ENCODE results near the gene PNPLA2.

Gene PNPLA2

DNA sequence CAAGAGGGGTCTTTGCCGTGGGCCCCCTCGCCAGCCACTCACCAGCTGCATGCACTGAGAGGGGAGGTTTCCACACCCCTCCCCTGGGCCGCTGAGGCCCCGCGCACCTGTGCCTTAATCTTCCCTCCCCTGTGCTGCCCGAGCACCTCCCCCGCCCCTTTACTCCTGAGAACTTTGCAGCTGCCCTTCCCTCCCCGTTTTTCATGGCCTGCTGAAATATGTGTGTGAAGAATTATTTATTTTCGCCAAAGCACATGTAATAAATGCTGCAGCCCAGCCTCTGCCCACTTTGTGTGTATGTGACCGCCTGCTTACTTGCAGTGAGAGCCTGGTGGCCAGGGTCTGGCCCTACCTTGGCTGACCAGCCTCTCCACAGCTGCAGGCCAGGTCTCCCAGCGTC is 6.2 kb downstream of the PNPLA2 start:
- DNase-seq (ENCODE audit: low read depth, low spot score): no peak
- POLR2A ChIA-PET: interaction anchor here (0.6 to 0.8 kb wide), 2 partner anchors 10 to 17 kb away, joined by 3 read pairs; no protein-coding TSS in a partner anchor
- CTCF ChIA-PET: no interaction called here

DNA sequence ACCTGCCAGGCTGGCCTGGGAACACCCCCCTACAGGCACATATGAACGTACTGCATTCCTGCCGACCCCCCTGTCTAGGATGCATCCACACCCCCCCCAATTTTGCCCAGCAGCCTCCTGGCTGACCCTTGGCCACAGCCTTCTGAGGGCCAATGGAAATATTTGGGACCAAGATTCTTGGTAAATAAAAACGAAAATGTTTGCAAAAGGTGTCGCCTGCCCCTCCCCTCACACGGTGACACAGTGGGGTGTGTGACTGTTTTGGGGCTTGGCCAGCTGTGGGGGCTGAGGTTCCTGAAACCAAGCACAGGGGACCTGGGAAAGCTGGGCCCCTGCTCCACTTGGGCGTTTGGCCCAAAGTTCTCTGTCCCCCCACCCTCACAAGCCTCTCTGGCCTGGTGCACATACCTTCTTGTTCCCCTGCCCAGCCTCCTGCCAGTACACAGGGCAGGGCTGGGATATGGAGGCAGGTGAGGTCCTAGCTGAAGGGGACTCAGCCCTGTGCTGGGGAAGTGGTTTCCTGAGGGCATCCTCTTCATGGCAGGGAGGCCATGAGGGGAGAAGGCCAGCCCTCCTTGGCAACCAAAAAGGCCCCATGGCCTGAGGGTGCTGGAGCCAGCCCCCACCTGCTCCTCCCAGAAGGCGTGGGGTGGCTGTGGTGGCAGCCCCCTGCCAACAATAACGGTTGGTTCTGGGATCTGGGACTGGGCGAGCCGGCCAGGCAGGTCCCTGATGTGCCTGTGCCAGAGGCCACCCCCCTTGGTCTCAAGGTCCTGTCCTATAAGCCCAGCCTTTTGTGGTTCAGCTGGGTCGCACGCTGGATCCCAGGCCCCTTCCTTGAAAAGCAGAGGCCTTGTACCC is 6.9 kb downstream of the PNPLA2 start:
- TF ChIP-seq, protein P1, sequence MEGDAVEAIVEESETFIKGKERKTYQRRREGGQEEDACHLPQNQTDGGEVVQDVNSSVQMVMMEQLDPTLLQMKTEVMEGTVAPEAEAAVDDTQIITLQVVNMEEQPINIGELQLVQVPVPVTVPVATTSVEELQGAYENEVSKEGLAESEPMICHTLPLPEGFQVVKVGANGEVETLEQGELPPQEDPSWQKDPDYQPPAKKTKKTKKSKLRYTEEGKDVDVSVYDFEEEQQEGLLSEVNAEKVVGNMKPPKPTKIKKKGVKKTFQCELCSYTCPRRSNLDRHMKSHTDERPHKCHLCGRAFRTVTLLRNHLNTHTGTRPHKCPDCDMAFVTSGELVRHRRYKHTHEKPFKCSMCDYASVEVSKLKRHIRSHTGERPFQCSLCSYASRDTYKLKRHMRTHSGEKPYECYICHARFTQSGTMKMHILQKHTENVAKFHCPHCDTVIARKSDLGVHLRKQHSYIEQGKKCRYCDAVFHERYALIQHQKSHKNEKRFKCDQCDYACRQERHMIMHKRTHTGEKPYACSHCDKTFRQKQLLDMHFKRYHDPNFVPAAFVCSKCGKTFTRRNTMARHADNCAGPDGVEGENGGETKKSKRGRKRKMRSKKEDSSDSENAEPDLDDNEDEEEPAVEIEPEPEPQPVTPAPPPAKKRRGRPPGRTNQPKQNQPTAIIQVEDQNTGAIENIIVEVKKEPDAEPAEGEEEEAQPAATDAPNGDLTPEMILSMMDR (IDR thresholded peaks at IDR 0.05; ENCODE audit: insufficient read depth, low read length, missing control alignments): no peak
- DNase-seq (ENCODE audit: low read depth, low spot score): no peak
- POLR2A ChIA-PET: interaction anchor here (0.6 to 0.8 kb wide), 2 partner anchors 9 to 16 kb away, joined by 3 read pairs; no protein-coding TSS in a partner anchor
- no peak overlapping the region for H3K4me3 ChIP-seq (ENCODE audit: low read depth, low read length)
- CTCF ChIA-PET: no interaction called here

More for the DNA sequence above, 6.2 kb downstream of the PNPLA2 start:
- no peak overlapping the region for H3K4me3 ChIP-seq (ENCODE audit: low read depth, low read length)
- TF ChIP-seq, protein P1 (IDR thresholded peaks at IDR 0.05; ENCODE audit: insufficient read depth, low read length, missing control alignments): no peak

DNA sequence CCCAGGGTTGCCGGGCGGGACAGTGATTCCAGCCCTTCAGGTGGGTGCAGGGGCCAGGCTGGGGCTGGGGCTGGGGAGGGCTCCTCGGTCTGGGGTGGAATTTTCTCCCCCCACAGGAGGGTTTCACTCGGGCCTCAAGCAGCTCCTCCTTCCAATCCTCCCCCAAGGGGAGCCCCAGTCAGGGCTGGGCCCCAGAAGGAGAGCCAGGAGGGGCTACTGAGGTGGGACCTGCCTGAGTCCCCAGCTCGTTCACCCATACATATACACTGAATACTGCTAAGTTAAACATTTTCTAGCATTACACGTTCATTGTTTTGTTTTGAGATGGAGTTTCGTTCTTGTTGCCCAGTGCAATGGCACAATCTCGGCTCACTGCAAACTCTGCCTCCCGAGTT is 7.5 kb downstream of the PNPLA2 start:
- DNase-seq (ENCODE audit: low read depth, low spot score): no peak
- ChIA-PET POLR2A (no interaction called here), CTCF (no interaction called here)
- TF ChIP-seq, protein P1 (IDR thresholded peaks at IDR 0.05; ENCODE audit: insufficient read depth, low read length, missing control alignments): no peak
- H3K4me3 ChIP-seq (ENCODE audit: low read depth, low read length): no peak overlapping the region

DNA sequence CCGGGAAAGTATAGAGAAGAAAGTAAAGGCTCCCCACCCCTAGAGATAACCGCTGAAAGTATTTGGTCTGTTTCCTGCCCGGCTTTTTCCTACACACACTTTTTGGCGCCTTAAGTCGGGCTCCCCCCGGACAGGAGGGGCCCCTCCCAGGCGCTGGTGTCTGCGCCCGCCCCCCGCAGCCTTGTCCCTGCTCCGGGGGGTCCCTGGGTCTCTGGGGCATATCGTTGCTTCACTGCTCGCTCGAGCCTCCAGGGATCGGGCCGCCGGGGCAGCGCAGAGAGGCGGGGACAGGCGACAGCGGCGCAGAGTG is 8.1 kb downstream of the PNPLA2 start:
- ChIA-PET POLR2A (interaction anchor here (1.0 kb wide), 1 partner anchor 8 kb away, joined by 3 read pairs; the partner anchor contains the start of gene PNPLA2), CTCF (no interaction called here)
- TF ChIP-seq, protein P1 (IDR thresholded peaks at IDR 0.05; ENCODE audit: insufficient read depth, low read length, missing control alignments): no peak
- H3K4me3 ChIP-seq (ENCODE audit: low read depth, low read length): no peak overlapping the region
- DNase-seq (ENCODE audit: low read depth, low spot score): no peak

DNA sequence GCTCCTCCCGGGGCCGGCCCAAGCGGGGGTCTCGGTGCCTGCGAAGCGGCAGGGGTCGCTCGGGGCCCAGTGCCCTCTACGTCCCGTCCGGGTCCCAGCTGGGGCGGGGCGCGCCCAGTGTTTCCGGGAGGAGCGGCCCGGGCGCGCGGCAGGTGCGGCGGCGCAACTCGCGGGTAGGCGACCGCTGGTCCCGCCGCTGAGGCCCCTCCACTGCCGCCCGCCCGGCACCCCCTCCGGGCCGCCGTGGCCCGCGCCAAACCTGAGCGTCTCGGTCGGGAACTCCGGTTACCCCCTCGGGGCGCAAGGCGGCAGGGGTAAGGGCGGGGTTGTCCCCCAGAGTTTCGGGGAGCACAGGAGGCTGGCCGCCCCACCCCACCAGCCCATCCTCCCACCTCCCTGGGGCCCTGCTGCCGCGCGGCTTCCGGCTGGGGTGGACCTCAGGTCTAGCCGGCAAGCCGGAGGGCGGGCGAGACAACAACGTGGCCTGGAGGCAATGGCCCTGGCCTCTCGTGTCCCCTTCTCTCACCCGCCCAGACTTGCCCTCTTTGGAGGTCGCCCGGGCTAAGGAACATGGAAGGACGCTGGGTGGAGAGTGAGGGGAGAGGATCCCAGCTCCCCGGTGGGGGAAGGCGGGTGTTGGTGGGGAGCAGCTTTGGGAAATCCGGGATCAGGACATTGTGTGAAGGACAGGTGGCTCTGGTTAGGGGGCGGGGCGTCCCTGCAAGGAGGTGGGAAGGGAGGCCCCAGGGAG is 8.6 kb downstream of the PNPLA2 start:
- DNase-seq (ENCODE audit: low read depth, low spot score): no peak
- H3K4me3 ChIP-seq (ENCODE audit: low read depth, low read length): no peak overlapping the region
- TF ChIP-seq, protein P1 (IDR thresholded peaks at IDR 0.05; ENCODE audit: insufficient read depth, low read length, missing control alignments): no peak
- POLR2A ChIA-PET: interaction anchor here (1.0 to 8.7 kb wide), 2 partner anchors 8 to 18 kb away, joined by 3 to 109 read pairs; partner anchors contain the start of genes PNPLA2, POLR2L and TSPAN4
- CTCF ChIA-PET: interaction anchor here (1.4 kb wide), 1 partner anchor 11 kb away, joined by 4 read pairs; no protein-coding TSS in a partner anchor

DNA sequence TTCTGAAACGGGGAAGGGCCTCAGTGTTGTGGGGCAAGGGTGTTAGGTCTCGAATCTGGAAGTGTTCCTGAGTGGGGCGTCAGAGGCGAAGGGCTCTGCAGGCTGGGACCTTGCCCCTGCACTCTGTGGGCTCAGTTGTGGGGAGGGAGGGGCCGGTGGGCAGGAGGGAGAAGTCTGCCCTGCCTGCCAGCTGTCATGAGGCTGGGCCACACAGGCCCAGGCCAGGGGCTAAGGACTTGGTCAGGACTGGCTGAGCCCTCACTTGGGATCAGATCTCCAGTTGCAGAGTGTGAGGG is 9.1 kb downstream of the PNPLA2 start, which contains the start of gene CRACR2B:
TSS of gene CRACR2B (plus strand) at position 23 of the 296 bp plus-strand sequence. CDS start 689 bp downstream, outside the sequence.
- TF ChIP-seq, protein P1 (IDR thresholded peaks at IDR 0.05; ENCODE audit: insufficient read depth, low read length, missing control alignments): no peak
- DNase-seq (ENCODE audit: low read depth, low spot score): no peak
- CTCF ChIA-PET: interaction anchor here (1.4 kb wide), 1 partner anchor 12 kb away, joined by 4 read pairs; no protein-coding TSS in a partner anchor
- H3K4me3 ChIP-seq (ENCODE audit: low read depth, low read length): no peak within 1 kb of the TSS
- POLR2A ChIA-PET: interaction anchor here (8.7 kb wide), 1 partner anchor 17 kb away, joined by 109 read pairs; the partner anchor contains the start of genes POLR2L and TSPAN4

Measured in AG04449 (cell line).